Measurements from ENCODE around the gene ZGPAT. TPM values are rescaled to one million over a fixed set of nuclear protein-coding genes. Genes with fewer than 3 reads are reported as not detected.
A peak's percentile ranks its signal among the peaks of the same experiment; 100 is the strongest.

The ZGPAT gene
- total and polyA plus RNA-seq, 2 of the 13 experiments (the other 11 are each of a cell fraction or from before 2014, with no cell fraction given), result 23.0 to 41.9 TPM

GRCh38 chr20:63708301-63709148, 686 bp downstream of the ZGPAT start (continued):
- TF ChIP-seq KIAA2018 (CRISPR knock-in tag; IDR thresholded peaks at IDR 0.05; ENCODE audit: borderline replicate concordance), result no peak
- TF ChIP-seq EZH2 (conservative IDR thresholded peaks at IDR 0.05; ENCODE audit: low read depth, low read length), result no peak
- no peak for TF ChIP-seq ZNF780A (CRISPR knock-in tag; IDR thresholded peaks at IDR 0.05)
- no peak for TF ChIP-seq GABPB1 (CRISPR knock-in tag; IDR thresholded peaks at IDR 0.05)
- no peak for TF ChIP-seq GTF2F1 (IDR thresholded peaks at IDR 0.05; ENCODE audit: low read length)
- TF ChIP-seq ZNF44 (CRISPR knock-in tag; IDR thresholded peaks at IDR 0.05), result no peak
- peak; percentile 88 for TF ChIP-seq ZNF280B (CRISPR knock-in tag; IDR thresholded peaks at IDR 0.05; ENCODE audit: borderline replicate concordance)
- TF ChIP-seq RELA (CRISPR knock-in tag; IDR thresholded peaks at IDR 0.05), result no peak
- no peak for TF ChIP-seq ZNF556 (CRISPR knock-in tag; IDR thresholded peaks at IDR 0.05; ENCODE audit: borderline replicate concordance)
- TF ChIP-seq HOXA3 (CRISPR knock-in tag; IDR thresholded peaks at IDR 0.05), result no peak
- no peak for TF ChIP-seq AHDC1 (CRISPR knock-in tag; IDR thresholded peaks at IDR 0.05; ENCODE audit: borderline replicate concordance)
- TF ChIP-seq ADNP (CRISPR knock-in tag; IDR thresholded peaks at IDR 0.05), result no peak
- TF ChIP-seq TARDBP (CRISPR knock-in tag; IDR thresholded peaks at IDR 0.05), result no peak
- TF ChIP-seq TOE1 (CRISPR knock-in tag; IDR thresholded peaks at IDR 0.05), result no peak
